Measurements from ENCODE around the gene TAS2R5.
A peak's percentile ranks its signal among the peaks of the same experiment; 100 is the strongest.
"Not testable (repeated sequence)": the region's sequence is repeated elsewhere in the genome, so short reads cannot be mapped to it uniquely, and the experiment has no call there.

TAS2R5 gene, protein sequence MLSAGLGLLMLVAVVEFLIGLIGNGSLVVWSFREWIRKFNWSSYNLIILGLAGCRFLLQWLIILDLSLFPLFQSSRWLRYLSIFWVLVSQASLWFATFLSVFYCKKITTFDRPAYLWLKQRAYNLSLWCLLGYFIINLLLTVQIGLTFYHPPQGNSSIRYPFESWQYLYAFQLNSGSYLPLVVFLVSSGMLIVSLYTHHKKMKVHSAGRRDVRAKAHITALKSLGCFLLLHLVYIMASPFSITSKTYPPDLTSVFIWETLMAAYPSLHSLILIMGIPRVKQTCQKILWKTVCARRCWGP

DNA sequence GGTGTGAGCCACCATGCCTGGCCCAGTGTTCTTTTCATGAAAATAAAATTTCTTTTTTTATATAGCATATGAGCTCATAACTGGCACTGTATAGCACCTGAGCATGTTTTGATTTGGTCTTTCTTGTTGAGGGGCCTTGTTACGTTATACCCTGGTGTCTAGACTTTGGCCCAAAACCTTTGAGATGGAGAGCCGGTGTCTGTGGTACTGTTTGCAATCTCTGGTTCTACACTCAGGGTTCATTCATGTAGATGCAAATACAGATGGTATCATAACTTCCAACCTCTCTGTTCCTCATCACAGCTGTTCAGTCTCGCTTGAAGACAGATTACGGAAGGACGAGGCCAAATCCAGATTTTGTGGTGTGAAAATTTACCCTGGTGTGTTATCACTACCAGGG lies at the start of gene TAS2R5:
TAS2R5 (plus strand) TSS at position 301 of the 400 bp plus-strand sequence. CDS start 145 bp downstream, outside the sequence.
- H3K27ac Mint-ChIP-seq, result no peak within 1 kb of the TSS
- H3K4me3 Mint-ChIP-seq, result no peak within 1 kb of the TSS
- no peaks in the 10 kb centered on the region for H3K4me1 Mint-ChIP-seq
- DNase-seq (no peak), ATAC-seq (no peak)
- H3K9me3 Mint-ChIP-seq, result no peaks in the 10 kb centered on the region
- H3K27me3 Mint-ChIP-seq, result no peaks in the 10 kb centered on the region
- peaks cover 10% of the 10 kb centered on the region for H3K36me3 Mint-ChIP-seq (ENCODE audit: low read depth)

DNA sequence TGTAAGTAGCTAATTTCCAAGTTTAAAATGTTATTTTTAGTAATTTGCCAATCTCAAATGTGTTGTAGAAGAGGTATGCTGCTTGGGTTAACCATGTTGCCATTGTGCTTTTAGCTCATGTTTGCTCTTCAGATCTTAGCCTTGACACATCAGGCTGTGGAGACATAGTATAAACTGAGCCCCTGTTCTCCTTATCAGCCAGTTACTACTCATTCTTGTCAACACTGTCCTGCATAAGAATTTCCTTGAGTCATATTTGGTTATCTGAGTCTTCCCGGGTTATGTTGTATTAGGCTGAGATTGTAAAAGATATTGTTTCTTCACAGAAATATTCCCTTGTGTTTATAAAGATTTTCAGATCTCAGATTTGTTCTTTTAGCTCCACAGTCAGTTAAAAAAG lies 47.8 kb upstream of the TAS2R5 start:
- no peak overlapping the region for H3K4me3 Mint-ChIP-seq
- no peak for ATAC-seq
- H3K27me3 Mint-ChIP-seq, result no peaks in the 10 kb centered on the region
- DNase-seq, result no peak
- peaks cover 70% of the 10 kb centered on the region for H3K36me3 Mint-ChIP-seq (ENCODE audit: low read depth)
- no peaks in the 10 kb centered on the region for H3K9me3 Mint-ChIP-seq
- H3K4me1 Mint-ChIP-seq, result peaks cover 51% of the 10 kb centered on the region
- no peak overlapping the region for H3K27ac Mint-ChIP-seq

DNA sequence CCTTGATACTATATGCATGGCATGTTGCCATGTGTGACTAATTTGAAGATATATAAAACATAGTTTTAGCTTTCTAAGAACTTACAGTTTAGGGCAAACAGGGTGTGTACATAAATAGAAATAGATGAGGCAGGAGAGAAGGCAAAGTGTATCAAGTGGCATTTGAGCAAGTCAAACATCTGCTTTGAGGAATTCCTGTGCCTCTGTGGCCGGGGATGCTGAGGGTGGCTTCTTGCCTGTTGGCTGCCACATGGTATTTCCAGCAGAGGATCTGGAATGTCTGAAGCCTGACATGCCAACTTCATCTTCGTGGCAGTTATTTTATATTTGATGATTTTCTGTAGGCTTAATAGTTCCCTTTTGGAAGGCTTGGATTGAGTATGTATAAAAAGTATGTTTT lies 45.9 kb upstream of the TAS2R5 start:
- ATAC-seq (no peak), DNase-seq (no peak)
- Mint-ChIP-seq H3K9me3 (no peaks in the 10 kb centered on the region), H3K4me3 (no peak overlapping the region), H3K36me3 (ENCODE audit: low read depth) (peaks cover 75% of the 10 kb centered on the region), H3K27ac (no peak overlapping the region), H3K27me3 (no peaks in the 10 kb centered on the region), H3K4me1 (peaks cover 37% of the 10 kb centered on the region)

DNA sequence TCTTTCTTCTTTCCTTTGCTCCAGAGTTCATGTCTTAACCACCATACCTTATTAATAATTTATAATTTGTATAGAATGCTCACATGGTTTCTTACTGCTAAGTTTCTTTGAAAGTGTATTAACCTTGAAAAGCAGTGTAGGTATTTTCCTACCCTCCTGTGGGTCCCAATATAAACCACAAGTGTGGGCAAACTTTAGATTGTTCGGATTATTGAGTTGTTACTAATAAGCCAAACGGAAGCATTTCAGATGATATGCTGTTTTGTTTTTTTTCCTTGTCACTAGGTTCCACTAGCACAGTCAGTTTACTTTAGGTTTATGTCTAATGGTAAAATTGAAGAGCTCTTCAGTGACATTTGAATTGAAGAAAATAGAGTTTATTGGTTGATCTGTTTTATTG lies 41.6 kb upstream of the TAS2R5 start:
- DNase-seq, result no peak
- Mint-ChIP-seq H3K4me3 (no peak overlapping the region), H3K27me3 (no peaks in the 10 kb centered on the region), H3K36me3 (ENCODE audit: low read depth) (peaks cover 79% of the 10 kb centered on the region), H3K9me3 (peaks cover 26% of the 10 kb centered on the region), H3K4me1 (peaks cover 4% of the 10 kb centered on the region), H3K27ac (no peak overlapping the region)
- ATAC-seq, result no peak

DNA sequence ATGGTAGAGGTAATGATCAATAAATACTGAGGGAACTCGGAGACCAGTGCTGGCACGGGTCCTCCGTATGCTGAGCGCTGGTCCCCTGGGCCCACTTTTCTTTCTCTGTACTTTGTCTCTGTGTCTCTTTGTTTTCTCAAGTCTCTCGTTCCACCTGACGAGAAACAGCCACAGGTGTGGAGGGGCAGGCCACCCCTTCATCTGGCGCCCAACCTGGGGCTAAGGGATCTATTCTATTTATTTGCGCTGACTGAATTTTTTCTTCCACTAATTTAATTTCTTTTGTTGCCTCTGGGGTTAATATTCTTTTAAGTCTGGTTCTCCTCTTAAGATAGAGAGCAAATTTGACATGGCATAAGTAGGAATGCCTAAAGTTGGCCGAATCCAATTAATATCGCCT lies 38.1 kb upstream of the TAS2R5 start:
- not testable (repeated sequence) for H3K4me1 Mint-ChIP-seq, ATAC-seq, H3K27ac Mint-ChIP-seq, H3K27me3 Mint-ChIP-seq, H3K4me3 Mint-ChIP-seq
- DNase-seq, result peak; percentile 15
- H3K9me3 Mint-ChIP-seq, result peaks cover 26% of the 10 kb centered on the region
- peaks cover 81% of the 10 kb centered on the region for H3K36me3 Mint-ChIP-seq (ENCODE audit: low read depth)

DNA sequence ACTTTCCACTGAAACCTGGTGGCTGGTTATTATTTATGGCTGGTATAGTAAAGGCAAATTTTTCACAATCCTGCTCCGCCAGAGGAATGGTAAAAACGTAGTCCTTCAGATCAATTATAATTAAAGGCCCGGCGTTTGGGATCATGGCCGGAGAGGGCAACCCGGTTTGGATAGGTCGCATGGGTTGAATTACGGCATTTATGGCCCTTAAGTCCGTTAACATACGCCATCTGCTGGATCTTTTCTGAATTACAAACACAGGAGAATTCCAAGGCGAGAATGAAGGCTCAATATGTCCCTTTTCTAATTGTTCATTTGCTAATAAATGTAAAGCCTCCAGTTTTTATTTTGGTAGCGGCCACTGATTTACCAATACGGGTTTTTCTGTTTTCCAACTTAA lies 37.4 kb upstream of the TAS2R5 start:
- Mint-ChIP-seq H3K36me3 (ENCODE audit: low read depth) (peaks cover 85% of the 10 kb centered on the region), H3K9me3 (peaks cover 26% of the 10 kb centered on the region), H3K4me1 (no peaks in the 10 kb centered on the region), H3K27me3 (no peaks in the 10 kb centered on the region), H3K4me3 (no peak overlapping the region), H3K27ac (no peak overlapping the region)
- DNase-seq (no peak), ATAC-seq (no peak)

DNA sequence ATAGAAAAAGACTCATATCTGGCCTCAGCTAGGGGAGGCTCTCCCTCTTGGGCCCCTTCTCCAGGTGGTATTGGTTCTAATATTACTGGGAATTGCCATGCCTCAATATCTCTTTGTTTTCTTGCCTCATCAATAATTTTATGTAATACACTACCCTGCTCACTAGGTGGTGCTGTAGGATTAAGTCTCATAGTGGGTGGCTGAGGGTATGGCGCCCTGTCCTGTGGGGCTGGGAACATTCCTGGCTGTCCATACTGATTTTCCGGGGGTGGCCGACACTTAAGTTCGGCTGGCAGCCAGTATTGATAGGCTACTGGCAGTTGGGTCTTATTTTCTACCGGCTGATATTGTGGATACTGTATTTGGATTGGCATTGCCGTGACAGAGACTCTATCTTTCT lies 35.1 kb upstream of the TAS2R5 start:
- peaks cover 83% of the 10 kb centered on the region for H3K36me3 Mint-ChIP-seq (ENCODE audit: low read depth)
- H3K4me1 Mint-ChIP-seq, result no peaks in the 10 kb centered on the region
- H3K27ac Mint-ChIP-seq, result no peak overlapping the region
- ATAC-seq (no peak), DNase-seq (no peak)
- peaks cover 25% of the 10 kb centered on the region for H3K9me3 Mint-ChIP-seq
- H3K4me3 Mint-ChIP-seq, result no peak overlapping the region
- no peaks in the 10 kb centered on the region for H3K27me3 Mint-ChIP-seq

DNA sequence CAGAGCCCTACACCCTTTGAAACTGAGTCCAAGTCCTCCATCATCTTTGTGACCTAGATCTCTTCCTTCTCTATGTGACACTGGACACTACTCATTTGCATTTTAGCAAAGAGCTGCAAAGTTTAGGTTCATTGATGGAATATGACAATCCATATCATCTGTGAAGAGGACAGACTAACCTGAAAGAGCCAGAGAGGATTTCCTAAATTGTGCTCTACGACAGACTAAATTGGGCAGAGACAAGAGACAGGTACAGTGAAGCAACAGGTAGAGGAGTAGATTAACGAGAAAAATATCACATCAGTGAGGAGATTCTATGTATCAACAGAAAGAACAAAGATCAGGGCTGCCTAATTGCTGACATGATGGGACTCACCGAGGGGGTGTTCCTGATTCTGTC lies 26.2 kb upstream of the TAS2R5 start, which contains the start of gene TAS2R3:
TAS2R3 (plus strand) TSS at position 301 of the 400 bp plus-strand sequence; CDS start at position 363, 62 bp downstream.
- Mint-ChIP-seq H3K27ac (no peak within 1 kb of the TSS), H3K27me3 (no peaks in the 10 kb centered on the region), H3K4me1 (no peaks in the 10 kb centered on the region), H3K36me3 (ENCODE audit: low read depth) (peaks cover 64% of the 10 kb centered on the region), H3K4me3 (no peak within 1 kb of the TSS), H3K9me3 (no peaks in the 10 kb centered on the region)
- ATAC-seq, result no peak
- DNase-seq, result no peak

DNA sequence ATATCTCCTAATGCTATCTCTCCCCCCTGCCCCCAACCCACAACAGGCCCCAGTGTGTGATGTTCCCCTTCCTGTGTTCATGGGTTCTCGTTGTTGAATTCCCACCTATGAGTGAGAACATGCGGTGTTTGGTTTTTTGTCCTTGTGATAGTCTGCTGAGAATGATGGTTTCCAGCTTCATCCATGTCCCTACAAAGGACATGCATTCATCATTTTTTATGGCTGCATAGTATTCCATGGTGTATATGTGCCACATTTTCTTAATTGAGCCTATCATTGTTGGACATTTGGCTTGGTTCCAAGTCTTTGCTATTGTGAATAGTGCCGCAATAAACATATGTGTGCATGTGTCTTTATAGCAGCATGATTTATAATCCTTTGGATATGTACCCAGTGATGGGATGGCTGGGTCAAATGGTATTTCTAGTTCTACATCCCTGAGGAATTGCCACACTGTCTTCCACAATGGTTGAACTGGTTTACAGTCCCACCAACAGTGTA lies 19.9 kb upstream of the TAS2R5 start:
- peaks cover 50% of the 10 kb centered on the region for H3K36me3 Mint-ChIP-seq (ENCODE audit: low read depth)
- not testable (repeated sequence) for ATAC-seq, H3K27me3 Mint-ChIP-seq, H3K9me3 Mint-ChIP-seq, H3K4me1 Mint-ChIP-seq, H3K4me3 Mint-ChIP-seq, H3K27ac Mint-ChIP-seq, DNase-seq

DNA sequence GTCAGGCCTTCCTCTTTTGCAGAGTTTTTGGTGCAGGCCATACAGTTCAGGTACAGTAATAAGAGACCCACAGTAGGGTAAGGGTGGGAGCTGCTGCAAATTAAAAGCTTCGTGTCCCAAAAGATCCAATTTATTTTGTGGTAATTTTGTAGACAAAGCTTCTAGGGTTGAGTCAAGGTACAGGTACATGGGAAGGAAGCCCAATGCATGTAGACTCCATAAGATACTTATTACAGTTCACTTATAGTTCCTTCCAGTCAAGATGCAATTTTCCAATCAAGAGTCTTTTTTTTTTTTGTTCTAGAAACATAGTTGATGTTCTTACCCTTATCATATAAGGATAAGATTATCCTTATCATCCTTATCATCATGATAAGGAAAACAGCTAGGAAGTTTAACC lies 13.6 kb upstream of the TAS2R5 start, which contains the start of gene TAS2R4:
TAS2R4 (plus strand) TSS at position 301 of the 400 bp plus-strand sequence. CDS start 1,815 bp downstream, outside the sequence.
- no peak for DNase-seq
- Mint-ChIP-seq H3K4me1 (no peaks in the 10 kb centered on the region), H3K4me3 (no peak within 1 kb of the TSS), H3K27me3 (no peaks in the 10 kb centered on the region), H3K9me3 (no peaks in the 10 kb centered on the region), H3K36me3 (ENCODE audit: low read depth) (peaks cover 44% of the 10 kb centered on the region), H3K27ac (no peak within 1 kb of the TSS)
- ATAC-seq, result no peak

DNA sequence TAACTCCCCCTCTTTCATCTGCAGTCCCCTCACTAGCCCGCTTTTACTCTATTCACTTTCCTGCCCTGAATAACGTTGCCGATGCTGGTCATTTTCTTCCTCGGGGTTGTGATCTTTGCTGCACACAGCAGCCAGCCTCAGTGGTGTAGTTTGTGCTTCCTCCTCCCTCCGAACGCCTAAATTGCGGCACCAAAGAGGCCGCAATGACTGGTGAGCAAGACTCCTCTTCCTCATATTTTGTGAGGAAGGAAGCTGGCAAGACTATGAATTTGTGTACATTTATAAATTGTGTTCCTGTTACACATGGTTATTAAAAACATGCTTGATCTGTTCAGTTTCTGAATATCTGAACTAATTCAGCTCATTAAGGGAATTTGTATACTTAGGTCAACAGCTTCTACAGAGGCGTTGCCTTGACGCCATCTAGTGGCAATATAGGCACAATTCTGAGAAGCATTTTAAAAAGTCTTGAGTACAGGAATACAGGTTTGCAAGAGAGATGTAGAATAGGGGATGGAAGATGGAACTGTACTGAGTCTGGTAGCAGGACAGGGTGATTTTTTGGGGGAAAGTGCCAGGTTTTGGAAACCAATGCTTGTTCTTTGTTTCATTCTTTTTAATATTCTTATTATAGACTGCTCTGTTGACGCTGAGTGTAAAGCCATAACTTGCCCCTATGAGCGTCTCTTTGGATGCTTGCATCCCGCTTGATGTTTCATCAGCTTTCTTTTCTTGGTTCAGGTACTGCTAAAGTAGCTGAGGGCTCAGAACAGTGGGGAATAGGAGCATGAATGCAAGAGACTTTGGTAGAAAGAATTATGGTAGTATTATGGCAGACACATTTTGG lies 4.1 kb upstream of the TAS2R5 start:
- Mint-ChIP-seq H3K9me3 (no peaks in the 10 kb centered on the region), H3K36me3 (ENCODE audit: low read depth) (no peaks in the 10 kb centered on the region), H3K27me3 (no peaks in the 10 kb centered on the region), H3K4me1 (no peaks in the 10 kb centered on the region), H3K27ac (no peak overlapping the region), H3K4me3 (no peak overlapping the region)
- ATAC-seq (no peak), DNase-seq (peak; percentile 7)

DNA sequence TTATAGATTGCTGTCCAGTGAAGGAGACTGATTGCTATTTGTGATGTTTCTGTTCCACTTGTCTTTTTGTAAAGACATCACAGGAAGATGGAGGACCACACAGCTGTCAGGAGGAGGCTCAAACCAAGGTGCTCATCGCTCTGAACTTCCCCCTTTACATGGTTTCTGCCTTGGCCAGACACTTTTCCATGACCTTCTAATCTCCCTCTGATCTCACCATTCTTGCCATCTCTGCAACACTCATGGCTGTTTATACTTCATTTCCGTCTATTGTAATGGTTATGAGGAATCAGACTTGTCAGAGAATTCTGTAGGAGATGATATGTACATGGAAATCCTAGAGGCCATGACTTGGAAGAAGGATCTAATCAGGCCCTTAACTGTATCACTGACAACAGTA lies 1.7 kb upstream of the TAS2R5 start:
- H3K4me3 Mint-ChIP-seq, result no peak overlapping the region
- peaks cover 3% of the 10 kb centered on the region for H3K36me3 Mint-ChIP-seq (ENCODE audit: low read depth)
- no peaks in the 10 kb centered on the region for H3K27me3 Mint-ChIP-seq
- no peak overlapping the region for H3K27ac Mint-ChIP-seq
- no peak for ATAC-seq
- DNase-seq, result no peak
- no peaks in the 10 kb centered on the region for H3K4me1 Mint-ChIP-seq
- H3K9me3 Mint-ChIP-seq, result no peaks in the 10 kb centered on the region

DNA sequence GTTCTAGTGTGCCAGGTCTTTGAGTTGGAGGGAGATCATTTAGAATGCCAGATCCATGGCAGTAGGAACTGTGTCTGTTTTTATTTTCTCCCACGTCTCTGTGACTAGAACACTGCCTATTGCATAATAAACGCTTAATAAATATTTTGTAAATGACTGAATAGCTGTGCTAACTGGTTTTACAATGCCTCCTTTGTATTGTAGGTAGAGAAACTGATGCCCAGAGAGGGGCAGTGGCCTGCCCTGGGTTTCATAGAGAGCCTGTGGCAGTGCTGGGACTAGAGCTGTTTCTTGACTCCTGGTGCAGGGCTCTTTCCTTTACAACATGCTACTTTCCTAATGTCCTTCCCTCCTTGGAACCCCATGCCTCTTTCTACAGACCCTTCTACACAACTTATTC lies 2.5 kb downstream of the TAS2R5 start:
- DNase-seq (no peak), ATAC-seq (no peak)
- Mint-ChIP-seq H3K27me3 (no peaks in the 10 kb centered on the region), H3K36me3 (ENCODE audit: low read depth) (peaks cover 13% of the 10 kb centered on the region), H3K4me3 (no peak overlapping the region), H3K4me1 (no peaks in the 10 kb centered on the region), H3K9me3 (no peaks in the 10 kb centered on the region), H3K27ac (no peak overlapping the region)

DNA sequence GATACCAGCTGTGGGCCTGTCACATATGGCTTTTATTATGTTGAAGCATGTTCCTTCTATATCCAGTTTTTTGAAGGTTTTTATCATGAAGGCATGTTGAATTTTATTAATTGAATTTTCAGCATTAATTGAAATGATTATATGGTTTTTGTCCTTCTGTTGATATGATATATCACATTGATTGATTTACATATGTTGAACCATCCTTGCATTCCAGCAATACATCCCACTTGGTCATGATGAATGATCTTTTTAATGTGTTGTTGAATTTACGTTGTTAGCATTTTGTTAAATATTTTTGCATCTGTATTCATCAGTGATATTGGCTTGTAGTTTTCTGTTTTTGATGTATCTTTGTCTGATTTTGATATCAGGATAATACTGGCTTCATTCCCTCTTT lies 30.1 kb downstream of the TAS2R5 start:
- DNase-seq, result no peak
- ATAC-seq, result no peak
- peaks cover 30% of the 10 kb centered on the region for H3K36me3 Mint-ChIP-seq (ENCODE audit: low read depth)
- peaks cover 63% of the 10 kb centered on the region for H3K9me3 Mint-ChIP-seq
- H3K27me3 Mint-ChIP-seq, result no peaks in the 10 kb centered on the region
- no peak overlapping the region for H3K27ac Mint-ChIP-seq
- H3K4me3 Mint-ChIP-seq, result no peak overlapping the region
- no peaks in the 10 kb centered on the region for H3K4me1 Mint-ChIP-seq

DNA sequence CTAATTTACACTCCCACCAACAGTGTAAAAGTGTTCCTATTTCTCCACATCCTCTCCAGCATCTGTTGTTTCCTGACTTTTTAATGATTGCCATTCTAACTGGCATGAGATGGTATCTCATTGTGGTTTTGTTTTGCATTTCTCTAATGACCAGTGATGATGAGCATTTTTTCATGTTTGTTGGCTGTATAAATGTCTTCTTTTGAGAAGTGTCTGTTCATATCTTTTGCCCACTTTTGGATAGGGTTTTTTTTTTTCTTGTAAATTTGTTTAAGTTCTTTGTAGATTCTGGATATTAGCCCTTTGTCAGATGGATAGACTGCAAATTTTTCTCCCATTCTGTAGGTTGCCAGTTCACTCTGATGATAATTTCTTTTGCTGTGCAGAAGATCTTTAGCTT lies 32.4 kb downstream of the TAS2R5 start:
- not testable (repeated sequence) for ATAC-seq, H3K27ac Mint-ChIP-seq, H3K27me3 Mint-ChIP-seq, DNase-seq, H3K4me3 Mint-ChIP-seq, H3K4me1 Mint-ChIP-seq
- peaks cover 57% of the 10 kb centered on the region for H3K9me3 Mint-ChIP-seq
- H3K36me3 Mint-ChIP-seq (ENCODE audit: low read depth), result peaks cover 34% of the 10 kb centered on the region
